ENCODE results near the gene ZNF496. TPM values are rescaled to one million over a fixed set of nuclear protein-coding genes. Genes with fewer than 3 reads are reported as not detected.

ZNF496 gene
- total RNA-seq, 1 experiment from 2014 or later: 21.4 TPM

- in situ Hi-C loops (cut with HindIII; ENCODE audit: low pct_unique_long_range_greater_than_20kb, low sequenced_read_pairs): no loop called here
- Histone ChIP-seq H3K36me3 (ENCODE audit: control insufficient read depth, insufficient read depth, low read length) (no peaks in the 10 kb centered on the region), H3K27ac (ENCODE audit: low read length) (no peak overlapping the region), H3K9me3 (ENCODE audit: control insufficient read depth, insufficient read depth, low read depth, low read length) (no peaks in the 10 kb centered on the region), H3K4me3 (ENCODE audit: low read depth in 2 of 2, low read length in 2 of 2) (no peak overlapping the region), H3K4me1 (ENCODE audit: control insufficient read depth, insufficient read depth, low read length) (no peaks in the 10 kb centered on the region), H3K27me3 (ENCODE audit: control insufficient read depth, insufficient read depth, low read length) (no peaks in the 10 kb centered on the region)
- intact Hi-C loops (cut with micrococcal nuclease; ENCODE audit: unreplicated experiment): loop anchor here (5.0 kb wide), 2 partner anchors 115 to 205 kb away; no protein-coding TSS in a partner anchor
- TF ChIP-seq TCF7L2 (IDR thresholded peaks at IDR 0.05; ENCODE audit: low read depth, low read length) (no peak), POLR2AphosphoS5 (IDR thresholded peaks at IDR 0.05; ENCODE audit: low read depth, low read length) (no peak), SIN3A (IDR thresholded peaks at IDR 0.05; ENCODE audit: borderline replicate concordance, insufficient read depth, low read depth, low read length) (no peak), REST (IDR thresholded peaks at IDR 0.05; ENCODE audit: insufficient read depth in 1 of 2, low read depth in 2 of 2, low read length in 1 of 2) (no peak), CTCF (IDR thresholded peaks at IDR 0.05) (no peak)
- ChIA-PET POLR2A (no interaction called here), CTCF (no interaction called here)
- no TSS peak for BruUV-seq (replicated peaks)
- ATAC-seq (no peak), DNase-seq (ENCODE audit: low read depth, low spot score) (no peak)
Measured at GRCh38 chr1:247371801-247372259, 40.2 kb upstream of the ZNF496 start.

GRCh38 chr1:247370786-247371732 is 39.4 kb upstream of the ZNF496 start:
- POLR2A ChIA-PET: no interaction called here
- H3K4me3 ChIP-seq (ENCODE audit: low read depth in 2 of 2, low read length in 2 of 2): no peak overlapping the region
- CTCF ChIA-PET: no interaction called here
- no peak for DNase-seq (ENCODE audit: low read depth, low spot score)
- H3K27me3 ChIP-seq (ENCODE audit: control insufficient read depth, insufficient read depth, low read length): no peaks in the 10 kb centered on the region
- no peaks in the 10 kb centered on the region for H3K4me1 ChIP-seq (ENCODE audit: control insufficient read depth, insufficient read depth, low read length)
- H3K9me3 ChIP-seq (ENCODE audit: control insufficient read depth, insufficient read depth, low read depth, low read length): no peaks in the 10 kb centered on the region
- in situ Hi-C loops (cut with HindIII; ENCODE audit: low pct_unique_long_range_greater_than_20kb, low sequenced_read_pairs): no loop called here
- no peak overlapping the region for H3K27ac ChIP-seq (ENCODE audit: low read length)
- intact Hi-C loops (cut with micrococcal nuclease; ENCODE audit: unreplicated experiment): loop anchor here (5.0 kb wide), 2 partner anchors 116 to 206 kb away; no protein-coding TSS in a partner anchor
- BruUV-seq (replicated peaks): no TSS peak
- no peak for ATAC-seq
- TF ChIP-seq SIN3A (IDR thresholded peaks at IDR 0.05; ENCODE audit: borderline replicate concordance, insufficient read depth, low read depth, low read length) (no peak), REST (IDR thresholded peaks at IDR 0.05; ENCODE audit: insufficient read depth in 1 of 2, low read depth in 2 of 2, low read length in 1 of 2) (no peak), POLR2AphosphoS5 (IDR thresholded peaks at IDR 0.05; ENCODE audit: low read depth, low read length) (no peak), TCF7L2 (IDR thresholded peaks at IDR 0.05; ENCODE audit: low read depth, low read length) (no peak), CTCF (IDR thresholded peaks at IDR 0.05) (no peak)
- H3K36me3 ChIP-seq (ENCODE audit: control insufficient read depth, insufficient read depth, low read length): no peaks in the 10 kb centered on the region
